ENCODE data around the gene PASD1.

Gene PASD1

GRCh38 chrX:151701531-151701930 is 138.1 kb downstream of the PASD1 start:
- no peak for DNase-seq (ENCODE audit: low read depth)

GRCh38 chrX:151702026-151702714 is 138.7 kb downstream of the PASD1 start:
- DNase-seq (ENCODE audit: low read depth), result no peak

GRCh38 chrX:151702741-151703340 is 139.4 kb downstream of the PASD1 start:
- no peak for DNase-seq (ENCODE audit: low read depth)

- no peak for DNase-seq (ENCODE audit: low read depth)
Observed at GRCh38 chrX:151703487-151703886, 140.0 kb downstream of the PASD1 start.

DNA sequence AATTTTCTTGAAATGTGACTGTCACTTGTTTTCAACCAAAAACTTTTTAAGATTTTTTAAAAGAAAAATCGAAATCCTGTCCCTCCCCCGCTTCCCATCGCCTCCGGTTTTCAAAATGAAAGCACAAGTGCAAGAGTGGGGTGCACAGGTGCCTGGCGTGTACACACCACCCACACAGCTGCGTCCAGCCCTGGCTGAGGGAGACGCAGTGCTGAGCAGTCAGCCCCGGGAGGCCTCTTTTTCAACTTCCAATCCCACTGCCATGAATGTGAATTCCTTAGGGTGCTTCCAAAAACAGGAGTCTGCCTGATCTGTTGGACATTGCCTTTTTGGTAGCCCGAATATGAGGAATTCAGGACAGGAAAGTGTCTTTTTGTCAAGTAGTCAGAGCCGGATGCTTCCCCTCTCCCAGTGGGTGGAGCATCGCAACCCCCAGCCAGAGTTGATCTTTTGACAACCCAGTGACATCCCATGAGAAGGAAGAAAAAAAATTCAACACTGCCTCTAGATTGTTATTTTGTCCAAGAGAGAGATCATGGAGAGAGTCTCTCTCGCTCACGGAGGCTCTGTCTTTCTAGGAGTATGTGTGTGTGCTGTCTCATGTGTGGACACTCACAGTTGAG is 140.7 kb downstream of the PASD1 start:
- no peak for DNase-seq (ENCODE audit: low read depth)

GRCh38 chrX:151708821-151709220 is 145.3 kb downstream of the PASD1 start:
- DNase-seq (ENCODE audit: low read depth), result no peak

- no peak for DNase-seq (ENCODE audit: low read depth)
Observed at GRCh38 chrX:151710457-151710856, 147.0 kb downstream of the PASD1 start.

DNA sequence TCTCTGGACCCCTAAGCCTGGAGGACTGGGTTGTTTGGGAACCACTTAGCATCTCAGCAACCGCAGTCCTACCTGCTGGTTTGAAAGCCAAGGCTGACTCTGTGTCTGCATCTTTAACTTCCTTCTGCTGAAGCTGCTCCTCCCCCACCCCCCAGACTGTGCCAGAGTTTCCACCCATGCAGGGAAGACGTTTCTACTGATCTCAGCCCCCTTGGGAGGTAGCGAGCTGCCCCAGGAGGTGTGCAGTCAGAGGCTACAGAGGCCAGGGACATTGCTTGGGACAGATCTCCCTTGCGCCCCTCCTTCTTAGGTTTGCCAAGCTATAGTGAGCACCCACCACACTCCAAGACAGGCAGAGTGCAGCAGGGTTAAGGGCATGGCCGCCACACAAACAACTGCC is 147.7 kb downstream of the PASD1 start:
- DNase-seq (ENCODE audit: low read depth), result no peak

GRCh38 chrX:151711787-151712186 is 148.3 kb downstream of the PASD1 start:
- DNase-seq (ENCODE audit: low read depth), result no peak

DNA sequence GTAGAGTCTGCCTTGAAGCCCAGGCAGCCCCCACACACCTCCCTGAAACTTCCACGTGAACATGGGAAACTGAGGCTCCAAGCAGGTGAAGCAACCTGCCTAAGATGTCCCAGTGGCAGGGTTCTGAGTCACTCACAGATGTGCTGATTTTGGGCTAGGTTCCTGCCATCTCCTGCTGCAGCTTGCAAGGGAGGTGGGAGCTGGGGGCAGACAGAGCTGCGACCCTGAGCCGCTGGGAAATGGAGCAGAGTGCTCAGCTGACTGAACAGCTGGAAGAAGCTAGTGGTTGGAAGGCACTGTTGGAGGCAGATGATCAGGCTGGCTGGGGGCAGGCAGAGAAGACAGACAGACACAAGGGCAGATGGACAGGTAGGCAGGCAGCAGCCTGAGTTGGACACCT is 148.8 kb downstream of the PASD1 start:
- DNase-seq (ENCODE audit: low read depth), result no peak

DNA sequence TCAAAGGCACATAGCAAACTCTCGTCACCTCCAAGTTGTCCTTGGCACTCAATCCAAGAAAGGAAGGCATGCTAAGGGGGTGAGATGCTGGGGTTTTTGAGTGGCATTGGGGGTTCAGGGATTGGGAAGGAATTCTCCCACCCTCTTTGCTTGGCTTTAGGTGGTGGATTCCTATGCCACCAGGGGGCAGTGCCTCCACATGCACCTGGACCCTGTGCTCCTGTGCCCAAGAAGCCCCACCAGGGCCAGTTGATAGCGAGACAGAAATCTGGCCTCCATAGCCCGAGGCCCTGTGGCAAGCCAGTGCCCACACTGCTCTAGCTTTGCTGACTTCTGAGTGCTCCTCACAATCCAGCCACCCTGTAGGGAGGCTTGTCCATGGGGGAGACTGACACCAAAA is 150.4 kb downstream of the PASD1 start:
- DNase-seq (ENCODE audit: low read depth), result no peak

DNA sequence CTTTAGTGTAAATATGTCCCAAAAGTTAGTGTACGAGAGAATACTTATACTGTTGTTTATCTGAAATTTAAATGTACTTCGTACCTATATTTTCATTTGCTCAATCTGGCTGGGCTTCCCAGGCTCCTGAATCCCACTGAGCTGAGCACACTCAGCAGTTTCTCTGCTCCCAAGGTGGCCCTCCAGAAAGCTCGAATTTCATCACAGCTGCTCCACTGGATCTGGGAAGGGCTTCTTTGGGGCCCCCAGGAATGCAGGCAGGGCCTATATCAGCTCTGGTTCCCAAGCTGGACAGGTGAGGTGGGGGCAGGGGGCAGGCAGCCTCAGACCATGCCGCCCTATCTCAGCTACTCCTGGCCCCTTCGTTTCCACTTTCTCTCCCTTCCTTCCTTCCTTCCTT is 150.9 kb downstream of the PASD1 start:
- no peak for DNase-seq (ENCODE audit: low read depth)

GRCh38 chrX:151715752-151716151 is 152.3 kb downstream of the PASD1 start, which contains the start of gene FATE1:
FATE1 (plus strand) TSS chrX:151716035; CDS start chrX:151716120, 85 bp downstream.
- DNase-seq (ENCODE audit: low read depth), result no peak

- no peak for DNase-seq (ENCODE audit: low read depth)
Observed at GRCh38 chrX:151722241-151722846, 158.9 kb downstream of the PASD1 start.

DNA sequence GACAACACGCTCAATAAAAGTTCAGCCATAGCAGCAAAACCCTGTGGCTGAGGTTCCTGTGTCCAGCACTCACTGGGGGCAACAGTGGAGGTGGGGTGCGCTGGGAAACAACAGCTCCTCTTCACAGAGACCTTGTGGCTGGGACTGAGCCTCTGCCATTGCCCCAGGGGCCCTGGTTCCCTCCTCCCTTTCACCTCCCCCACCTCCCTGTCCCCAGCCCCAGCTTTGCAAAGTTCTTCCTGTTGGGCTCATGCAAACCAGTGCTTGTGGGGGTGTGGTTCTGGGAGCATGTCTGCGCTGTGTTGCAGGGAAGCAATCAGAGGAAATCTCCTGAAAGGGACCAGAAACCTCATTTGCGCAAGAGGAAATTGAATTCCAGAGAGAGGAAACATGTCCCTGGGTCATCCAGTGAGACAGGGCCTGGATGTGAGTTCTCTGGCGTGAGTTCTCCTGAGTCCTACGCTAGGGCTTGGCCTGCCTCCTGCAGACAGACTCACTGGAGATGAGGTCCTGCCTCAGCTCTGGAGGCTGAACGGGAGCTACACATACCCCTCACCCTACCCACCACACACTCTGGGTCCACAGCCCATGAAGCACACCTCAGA is 159.8 kb downstream of the PASD1 start:
- no peak for DNase-seq (ENCODE audit: low read depth)

- no peak for DNase-seq (ENCODE audit: low read depth)
Observed at GRCh38 chrX:151724563-151725337, 161.3 kb downstream of the PASD1 start.

DNA sequence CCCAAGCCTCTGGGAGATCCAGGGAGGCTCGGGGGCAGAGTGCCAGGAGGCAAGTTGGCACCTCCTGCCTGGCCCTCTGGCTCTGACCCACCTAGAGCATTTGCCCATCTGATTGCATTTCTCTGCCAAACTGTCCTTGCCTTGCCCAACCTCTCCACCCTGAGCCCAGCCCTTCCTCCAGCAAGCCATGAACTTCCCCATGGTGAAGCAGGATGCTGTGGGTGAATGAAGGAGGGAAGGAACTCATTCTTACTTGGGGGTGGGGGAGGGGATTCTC is 161.8 kb downstream of the PASD1 start:
- no peak for DNase-seq (ENCODE audit: low read depth)
